Osteoblast (primary cell): ENCODE measurements around the gene FADS2. TPM values are rescaled to one million over a fixed set of nuclear protein-coding genes. Genes with fewer than 3 reads are reported as not detected.

Experiments used
- DNase-seq: peaks from one replicate; pipeline ENCODE4 v3.0.0; 2011; ENCODE audit warnings: low spot score, mixed read lengths; ENCODE audit not compliant: insufficient read length; ENCODE audit errors: missing footprints
- H2AFZ ChIP-seq: 2 replicates; pipeline ENCODE4 v1.6.0; 2011; ENCODE audit warnings: mild to moderate bottlenecking, low read length
- H3K27ac ChIP-seq: 2 replicates; pipeline ENCODE4 v1.5.1; 2011; ENCODE audit warnings: mild to moderate bottlenecking, low read depth, low read length, moderate library complexity
- H3K27me3 ChIP-seq: 2 replicates; pipeline ENCODE4 v1.6.0; 2012; ENCODE audit warnings: mild to moderate bottlenecking, control low read depth, inconsistent platforms, low read length, moderate library complexity; ENCODE audit not compliant: insufficient read depth
- H3K36me3 ChIP-seq: 2 replicates; pipeline ENCODE4 v1.5.1; 2011; ENCODE audit warnings: mild to moderate bottlenecking, low read length, control low read depth, moderate library complexity; ENCODE audit not compliant: insufficient read depth
- H3K4me1 ChIP-seq: 2 replicates; pipeline ENCODE4 v1.5.1; 2011; ENCODE audit warnings: mild to moderate bottlenecking, low read length, control low read depth, moderate library complexity; ENCODE audit not compliant: insufficient read depth
- H3K4me2 ChIP-seq: 2 replicates; pipeline ENCODE4 v1.6.0; 2011; ENCODE audit warnings: mild to moderate bottlenecking, low read length; ENCODE audit not compliant: insufficient read depth
- H3K4me3 ChIP-seq: fragments of 200-600 bp; sonication (generic); 3 replicates; pipeline ENCODE4 v1.5.1; 2012; ENCODE audit warnings: mild to moderate bottlenecking, low read length, inconsistent platforms; ENCODE audit not compliant: insufficient read depth
- H3K79me2 ChIP-seq: 2 replicates; pipeline ENCODE4 v1.6.0; 2012; ENCODE audit warnings: mild to moderate bottlenecking, low read length, control low read depth, inconsistent platforms; ENCODE audit not compliant: insufficient read depth
- H3K9me3 ChIP-seq: 2 replicates; pipeline ENCODE4 v1.5.1; 2011; ENCODE audit warnings: low read depth, low read length, control low read depth
- H4K20me1 ChIP-seq: 2 replicates; pipeline ENCODE4 v1.6.0; 2012; ENCODE audit warnings: mild to moderate bottlenecking, low read length, control low read depth; ENCODE audit not compliant: insufficient read depth
- total RNA-seq: library from RNA; depleted of rRNA; stranded (reverse); fragments of >200 nt; gene quantifications from 2 replicates; pipeline ENCODE4 v1.2.3, GENCODE V29; 2012
- TF ChIP-seq, protein P1 (sequence below): IDR thresholded peaks from 2 replicates; pipeline ENCODE4 v1.5.1; 2011; ENCODE audit warnings: mild to moderate bottlenecking, low read depth, low read length, moderate library complexity; ENCODE audit errors: extremely low read depth

FADS2 gene
- total RNA-seq, 1 donor, result 275 TPM

DNA sequence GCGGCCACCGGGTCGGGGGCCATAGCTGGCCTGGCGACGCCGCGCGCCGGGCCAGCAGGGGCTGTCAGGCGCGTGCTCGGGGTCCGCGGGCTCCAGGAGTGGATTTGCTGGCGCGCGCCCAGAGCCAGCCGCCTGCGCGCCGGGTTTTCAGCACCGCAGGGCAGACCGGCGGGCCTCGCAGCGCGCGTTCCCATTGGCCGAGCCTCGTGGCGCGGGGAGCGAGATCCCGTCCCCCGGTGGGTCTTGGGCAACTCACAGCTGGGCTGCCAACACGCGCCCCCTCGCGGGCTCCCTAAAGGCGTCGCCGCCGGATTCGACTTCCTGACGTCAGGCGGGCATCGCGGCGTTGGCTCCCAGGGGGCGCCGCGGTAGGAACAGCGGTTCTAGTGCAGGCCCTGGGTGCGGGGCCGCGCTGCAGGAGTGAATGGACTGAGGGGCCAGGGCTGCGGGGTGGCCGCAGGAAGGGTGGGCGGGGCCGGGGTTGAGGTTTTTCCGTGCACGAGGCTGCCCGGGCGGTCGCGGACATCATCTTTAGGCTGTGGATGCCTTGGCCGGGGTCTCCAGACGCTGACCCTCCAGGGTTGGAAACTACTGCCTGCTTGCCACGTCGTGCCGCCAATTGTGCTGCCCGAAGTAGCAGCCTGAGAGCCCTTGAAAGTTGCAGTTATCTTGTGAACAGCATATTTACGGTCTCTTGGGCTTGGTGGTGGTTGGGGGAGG, 11.2 kb upstream of the FADS2 start, which contains the start of gene FADS1:
TSS of gene FADS1 (minus strand) at position 268 of the 720 bp plus-strand sequence. CDS start at position 194, 74 bp downstream.
- peak within 1 kb of the TSS; percentile 96 for H2AFZ ChIP-seq

DNA sequence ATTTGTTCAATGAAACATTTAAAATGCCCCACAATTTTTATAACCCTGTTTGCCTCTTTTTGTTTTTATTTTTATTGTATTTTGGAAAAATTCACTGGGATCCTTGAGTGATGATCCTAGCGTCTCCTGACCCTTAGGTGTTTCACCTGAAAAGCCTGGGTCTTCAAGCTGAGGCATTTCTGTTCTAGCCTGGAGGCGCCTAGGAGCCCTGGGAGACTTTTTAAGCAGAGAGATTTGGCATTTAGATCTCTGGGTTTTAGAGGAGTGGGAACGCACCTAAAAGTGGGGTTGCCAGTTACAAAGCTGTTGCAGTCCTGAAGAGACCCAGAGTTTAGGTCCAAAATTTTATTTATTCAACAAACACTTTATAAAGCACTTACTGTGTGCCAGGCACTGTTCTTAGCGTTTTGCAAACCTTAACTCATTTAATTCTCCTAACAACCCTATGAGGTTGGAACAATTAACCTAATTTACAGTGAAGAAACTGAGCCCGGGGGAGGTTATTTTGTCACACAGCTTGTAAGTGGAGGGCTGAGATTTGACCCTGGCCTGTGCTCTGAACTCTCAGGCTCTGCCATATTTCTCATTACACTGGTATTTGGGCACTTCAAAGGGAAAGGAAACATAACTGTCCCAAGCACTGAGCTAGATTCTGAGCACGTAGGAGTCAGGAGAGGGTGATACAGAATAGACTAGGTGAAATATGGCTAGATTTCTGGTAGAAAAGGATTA, 10.5 kb upstream of the FADS2 start:
- peak overlapping the region; percentile 73 for H3K27ac ChIP-seq
- TF ChIP-seq, protein P1, sequence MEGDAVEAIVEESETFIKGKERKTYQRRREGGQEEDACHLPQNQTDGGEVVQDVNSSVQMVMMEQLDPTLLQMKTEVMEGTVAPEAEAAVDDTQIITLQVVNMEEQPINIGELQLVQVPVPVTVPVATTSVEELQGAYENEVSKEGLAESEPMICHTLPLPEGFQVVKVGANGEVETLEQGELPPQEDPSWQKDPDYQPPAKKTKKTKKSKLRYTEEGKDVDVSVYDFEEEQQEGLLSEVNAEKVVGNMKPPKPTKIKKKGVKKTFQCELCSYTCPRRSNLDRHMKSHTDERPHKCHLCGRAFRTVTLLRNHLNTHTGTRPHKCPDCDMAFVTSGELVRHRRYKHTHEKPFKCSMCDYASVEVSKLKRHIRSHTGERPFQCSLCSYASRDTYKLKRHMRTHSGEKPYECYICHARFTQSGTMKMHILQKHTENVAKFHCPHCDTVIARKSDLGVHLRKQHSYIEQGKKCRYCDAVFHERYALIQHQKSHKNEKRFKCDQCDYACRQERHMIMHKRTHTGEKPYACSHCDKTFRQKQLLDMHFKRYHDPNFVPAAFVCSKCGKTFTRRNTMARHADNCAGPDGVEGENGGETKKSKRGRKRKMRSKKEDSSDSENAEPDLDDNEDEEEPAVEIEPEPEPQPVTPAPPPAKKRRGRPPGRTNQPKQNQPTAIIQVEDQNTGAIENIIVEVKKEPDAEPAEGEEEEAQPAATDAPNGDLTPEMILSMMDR, result no peak
- no peaks in the 10 kb centered on the region for H3K27me3 ChIP-seq
- no peaks in the 10 kb centered on the region for H3K9me3 ChIP-seq
- no peak for DNase-seq
- peak overlapping the region; percentile 90 for H2AFZ ChIP-seq
- no peaks in the 10 kb centered on the region for H3K36me3 ChIP-seq
- H3K79me2 ChIP-seq, result peaks cover 11% of the 10 kb centered on the region
- H4K20me1 ChIP-seq, result no peaks in the 10 kb centered on the region
- H3K4me2 ChIP-seq, result peak overlapping the region; percentile 98
- peaks cover 35% of the 10 kb centered on the region for H3K4me1 ChIP-seq
- peak overlapping the region; percentile 92 for H3K4me3 ChIP-seq

More for the DNA sequence above, 11.2 kb upstream of the FADS2 start, which contains the start of gene FADS1:
- peaks cover 11% of the 10 kb centered on the region for H3K79me2 ChIP-seq
- peaks cover 35% of the 10 kb centered on the region for H3K4me1 ChIP-seq
- TF ChIP-seq, protein P1, result peak; percentile 42
- peak within 1 kb of the TSS; percentile 93 for H3K27ac ChIP-seq
- no peaks in the 10 kb centered on the region for H4K20me1 ChIP-seq
- H3K9me3 ChIP-seq, result no peaks in the 10 kb centered on the region
- peaks cover 6% of the 10 kb centered on the region for H3K36me3 ChIP-seq
- peak within 1 kb of the TSS; percentile 98 for H3K4me2 ChIP-seq
- H3K27me3 ChIP-seq, result no peaks in the 10 kb centered on the region
- peak within 1 kb of the TSS; percentile 92 for H3K4me3 ChIP-seq
- peak; percentile 98 for DNase-seq

DNA sequence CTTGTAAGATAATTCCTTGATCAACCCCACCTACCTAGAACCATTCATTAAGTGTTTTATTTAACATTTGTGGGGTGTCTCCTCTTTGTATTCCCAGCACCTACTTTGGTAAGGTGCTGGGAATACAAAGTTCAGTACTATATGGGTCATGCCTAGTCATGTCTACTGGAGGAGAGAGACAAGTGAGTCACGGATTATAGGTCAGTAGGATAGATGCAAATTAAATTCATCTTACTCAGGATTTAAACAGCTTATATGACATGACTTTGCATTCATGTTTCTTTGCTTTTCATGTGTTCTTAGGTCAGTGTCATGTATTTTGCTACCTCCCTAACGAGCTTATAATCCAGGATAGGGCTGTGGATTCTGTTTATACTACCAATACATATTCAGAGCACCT, 7.9 kb upstream of the FADS2 start:
- H3K79me2 ChIP-seq, result peaks cover 6% of the 10 kb centered on the region
- peak overlapping the region; percentile 4 for H3K4me2 ChIP-seq
- H3K27me3 ChIP-seq, result no peaks in the 10 kb centered on the region
- peaks cover 35% of the 10 kb centered on the region for H3K4me1 ChIP-seq
- H3K4me3 ChIP-seq, result no peak overlapping the region
- no peaks in the 10 kb centered on the region for H3K9me3 ChIP-seq
- no peak overlapping the region for H2AFZ ChIP-seq
- TF ChIP-seq, protein P1, result no peak
- no peaks in the 10 kb centered on the region for H4K20me1 ChIP-seq
- H3K27ac ChIP-seq, result peak overlapping the region; percentile 50
- H3K36me3 ChIP-seq, result no peaks in the 10 kb centered on the region
- DNase-seq, result peak; percentile 96
